ENCODE data around the gene NFATC2.

DNA sequence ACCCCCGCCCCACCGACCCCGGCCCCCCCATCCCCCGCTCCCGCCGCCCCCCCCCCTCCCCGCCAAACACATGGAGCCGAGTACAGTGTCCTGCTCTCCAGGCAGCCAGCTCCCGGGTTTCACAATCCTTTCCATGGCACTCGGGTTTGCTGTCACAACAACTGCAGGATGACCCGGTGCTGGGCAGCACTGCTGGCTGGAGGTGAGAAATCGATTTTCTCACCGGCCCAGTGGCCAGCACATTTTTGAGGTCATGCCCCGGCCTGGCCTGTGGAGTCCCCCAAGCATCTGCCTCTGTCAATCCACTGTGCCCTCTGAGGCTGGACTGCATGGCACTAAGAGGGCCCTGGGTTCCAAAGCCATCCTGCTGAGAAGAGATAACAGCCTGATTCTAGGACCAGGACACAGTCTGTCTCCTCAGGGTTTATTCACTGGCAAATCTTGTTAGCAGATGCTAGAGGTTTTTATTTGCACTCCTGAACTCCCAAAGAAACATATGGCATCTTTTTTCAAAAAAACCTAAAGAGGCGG, 129.5 kb downstream of the NFATC2 start:
- TF ChIP-seq CHD2 (IDR thresholded peaks at IDR 0.05; ENCODE audit: low read length) (no peak), BRCA1 (IDR thresholded peaks at IDR 0.05; ENCODE audit: low read depth, low read length) (no peak), CEBPB (IDR thresholded peaks at IDR 0.05; ENCODE audit: low read depth, low read length) (no peak), JUN (IDR thresholded peaks at IDR 0.05; ENCODE audit: low read depth, low read length) (no peak), KDM5A (IDR thresholded peaks at IDR 0.05; ENCODE audit: low read length) (no peak), RNF2 (IDR thresholded peaks at IDR 0.05; ENCODE audit: borderline replicate concordance, low read depth, low read length, missing control alignments, poor library complexity, severe bottlenecking) (no peak), CHD1 (IDR thresholded peaks at IDR 0.05; ENCODE audit: low read depth, low read length) (no peak)
- TF ChIP-seq, protein P1, sequence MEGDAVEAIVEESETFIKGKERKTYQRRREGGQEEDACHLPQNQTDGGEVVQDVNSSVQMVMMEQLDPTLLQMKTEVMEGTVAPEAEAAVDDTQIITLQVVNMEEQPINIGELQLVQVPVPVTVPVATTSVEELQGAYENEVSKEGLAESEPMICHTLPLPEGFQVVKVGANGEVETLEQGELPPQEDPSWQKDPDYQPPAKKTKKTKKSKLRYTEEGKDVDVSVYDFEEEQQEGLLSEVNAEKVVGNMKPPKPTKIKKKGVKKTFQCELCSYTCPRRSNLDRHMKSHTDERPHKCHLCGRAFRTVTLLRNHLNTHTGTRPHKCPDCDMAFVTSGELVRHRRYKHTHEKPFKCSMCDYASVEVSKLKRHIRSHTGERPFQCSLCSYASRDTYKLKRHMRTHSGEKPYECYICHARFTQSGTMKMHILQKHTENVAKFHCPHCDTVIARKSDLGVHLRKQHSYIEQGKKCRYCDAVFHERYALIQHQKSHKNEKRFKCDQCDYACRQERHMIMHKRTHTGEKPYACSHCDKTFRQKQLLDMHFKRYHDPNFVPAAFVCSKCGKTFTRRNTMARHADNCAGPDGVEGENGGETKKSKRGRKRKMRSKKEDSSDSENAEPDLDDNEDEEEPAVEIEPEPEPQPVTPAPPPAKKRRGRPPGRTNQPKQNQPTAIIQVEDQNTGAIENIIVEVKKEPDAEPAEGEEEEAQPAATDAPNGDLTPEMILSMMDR (IDR thresholded peaks at IDR 0.05; ENCODE audit: control extremely low read depth in 1 of 3, insufficient read depth in 1 of 3, low read depth in 1 of 3, low read length in 3 of 3) = no peak
